Kidney epithelial cell (primary cell): Measurements from ENCODE around the gene COPS2. TPM values are rescaled to one million over a fixed set of nuclear protein-coding genes. Genes with fewer than 3 reads are reported as not detected.

Experiments used
- DNase-seq: peaks from one replicate; pipeline ENCODE4 v3.0.0-alpha.2; 2010; ENCODE audit warnings: low read depth
- H3K27me3 ChIP-seq: 2 replicates; pipeline ENCODE4 v1.6.0; 2011; ENCODE audit warnings: low read length; ENCODE audit not compliant: control insufficient read depth, insufficient read depth
- H3K36me3 ChIP-seq: 2 replicates; pipeline ENCODE4 v1.5.1; 2011; ENCODE audit warnings: low read length; ENCODE audit not compliant: control insufficient read depth, insufficient read depth
- H3K4me3 ChIP-seq: 2 replicates; pipeline ENCODE4 v1.5.1; 2011; ENCODE audit warnings: low read depth, mild to moderate bottlenecking, control low read depth, low read length
- total RNA-seq: library from RNA; depleted of rRNA; stranded (reverse); fragments of >200 nt; gene quantifications from 2 replicates; pipeline ENCODE4 v1.2.3, GENCODE V29; 2015
- TF ChIP-seq, protein P1 (sequence below): IDR thresholded peaks from 2 replicates; pipeline ENCODE4 v1.5.1; 2011; ENCODE audit warnings: mild to moderate bottlenecking, moderate library complexity, low read length, control low read depth, inconsistent platforms; ENCODE audit not compliant: insufficient read depth, poor library complexity, severe bottlenecking

The COPS2 gene
- total RNA-seq, 1 donor from 2014 or later = 46.1 TPM

DNA sequence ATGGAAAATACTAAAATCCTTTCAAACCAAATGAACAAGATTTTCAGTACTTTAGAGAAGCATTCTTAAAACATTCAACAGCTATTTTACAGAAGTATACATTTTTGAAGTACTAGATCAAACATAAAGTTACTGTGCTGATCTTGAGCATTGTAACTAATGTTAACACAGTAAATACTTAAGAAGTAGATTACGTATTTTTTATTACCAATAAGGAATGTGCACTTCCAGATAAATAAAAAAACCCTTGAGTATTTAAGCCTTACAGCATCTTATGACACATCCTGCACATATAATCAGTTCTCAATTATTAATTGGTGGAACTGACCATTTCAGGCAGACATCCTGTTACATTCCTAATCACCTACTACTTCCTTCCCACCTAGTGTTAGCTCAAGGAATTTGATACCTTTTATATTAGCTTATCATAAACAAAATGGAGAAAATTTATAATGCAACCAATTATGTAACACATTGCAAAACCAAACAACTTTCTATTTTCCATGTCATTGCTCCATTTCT lies 32.8 kb downstream of the COPS2 start:
- no peaks in the 10 kb centered on the region for H3K27me3 ChIP-seq
- TF ChIP-seq, protein P1, sequence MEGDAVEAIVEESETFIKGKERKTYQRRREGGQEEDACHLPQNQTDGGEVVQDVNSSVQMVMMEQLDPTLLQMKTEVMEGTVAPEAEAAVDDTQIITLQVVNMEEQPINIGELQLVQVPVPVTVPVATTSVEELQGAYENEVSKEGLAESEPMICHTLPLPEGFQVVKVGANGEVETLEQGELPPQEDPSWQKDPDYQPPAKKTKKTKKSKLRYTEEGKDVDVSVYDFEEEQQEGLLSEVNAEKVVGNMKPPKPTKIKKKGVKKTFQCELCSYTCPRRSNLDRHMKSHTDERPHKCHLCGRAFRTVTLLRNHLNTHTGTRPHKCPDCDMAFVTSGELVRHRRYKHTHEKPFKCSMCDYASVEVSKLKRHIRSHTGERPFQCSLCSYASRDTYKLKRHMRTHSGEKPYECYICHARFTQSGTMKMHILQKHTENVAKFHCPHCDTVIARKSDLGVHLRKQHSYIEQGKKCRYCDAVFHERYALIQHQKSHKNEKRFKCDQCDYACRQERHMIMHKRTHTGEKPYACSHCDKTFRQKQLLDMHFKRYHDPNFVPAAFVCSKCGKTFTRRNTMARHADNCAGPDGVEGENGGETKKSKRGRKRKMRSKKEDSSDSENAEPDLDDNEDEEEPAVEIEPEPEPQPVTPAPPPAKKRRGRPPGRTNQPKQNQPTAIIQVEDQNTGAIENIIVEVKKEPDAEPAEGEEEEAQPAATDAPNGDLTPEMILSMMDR = no peak
- H3K36me3 ChIP-seq = no peaks in the 10 kb centered on the region
- no peak for DNase-seq
- no peak overlapping the region for H3K4me3 ChIP-seq

DNA sequence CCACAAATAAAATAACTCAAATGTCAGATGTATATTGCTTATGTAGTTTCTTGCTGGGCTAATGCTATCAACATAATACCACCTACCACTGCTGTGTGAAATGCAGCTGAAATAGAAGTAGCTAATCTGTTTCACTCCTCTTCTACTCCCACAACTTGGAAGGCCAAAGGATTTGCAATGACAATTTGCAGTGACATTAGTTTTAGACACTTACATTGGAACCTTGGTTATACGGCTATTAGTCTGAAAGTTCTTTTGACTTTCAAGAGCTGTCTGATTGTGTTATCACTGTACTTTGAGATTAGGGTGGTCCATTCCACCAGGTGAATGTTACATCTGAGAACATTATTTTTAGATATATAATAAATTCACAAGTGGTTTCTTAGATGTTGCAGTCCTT lies 33.5 kb downstream of the COPS2 start:
- DNase-seq = no peak
- TF ChIP-seq, protein P1 = no peak
- Histone ChIP-seq H3K27me3 (no peaks in the 10 kb centered on the region), H3K4me3 (no peak overlapping the region), H3K36me3 (no peaks in the 10 kb centered on the region)

DNA sequence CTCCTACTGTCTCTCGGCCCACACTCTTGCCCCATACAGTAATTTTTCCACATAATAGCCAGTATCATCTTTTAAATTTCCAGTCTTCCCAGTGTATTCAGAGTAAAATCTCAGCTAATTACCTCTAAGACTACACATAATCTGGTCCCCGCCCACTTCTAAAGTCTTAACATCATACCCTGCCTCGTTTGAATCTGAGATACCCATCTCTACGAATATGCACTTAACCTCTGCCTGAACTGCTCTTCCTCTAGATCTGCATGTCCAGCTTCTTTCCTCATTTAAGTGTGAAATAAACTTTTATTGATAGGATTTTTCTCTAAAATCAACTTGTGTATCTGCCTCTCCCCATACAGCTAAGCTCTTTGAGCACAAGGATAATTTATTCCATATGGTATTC lies 34.6 kb downstream of the COPS2 start:
- Histone ChIP-seq H3K4me3 (no peak overlapping the region), H3K27me3 (no peaks in the 10 kb centered on the region), H3K36me3 (no peaks in the 10 kb centered on the region)
- TF ChIP-seq, protein P1 = no peak
- DNase-seq = no peak

DNA sequence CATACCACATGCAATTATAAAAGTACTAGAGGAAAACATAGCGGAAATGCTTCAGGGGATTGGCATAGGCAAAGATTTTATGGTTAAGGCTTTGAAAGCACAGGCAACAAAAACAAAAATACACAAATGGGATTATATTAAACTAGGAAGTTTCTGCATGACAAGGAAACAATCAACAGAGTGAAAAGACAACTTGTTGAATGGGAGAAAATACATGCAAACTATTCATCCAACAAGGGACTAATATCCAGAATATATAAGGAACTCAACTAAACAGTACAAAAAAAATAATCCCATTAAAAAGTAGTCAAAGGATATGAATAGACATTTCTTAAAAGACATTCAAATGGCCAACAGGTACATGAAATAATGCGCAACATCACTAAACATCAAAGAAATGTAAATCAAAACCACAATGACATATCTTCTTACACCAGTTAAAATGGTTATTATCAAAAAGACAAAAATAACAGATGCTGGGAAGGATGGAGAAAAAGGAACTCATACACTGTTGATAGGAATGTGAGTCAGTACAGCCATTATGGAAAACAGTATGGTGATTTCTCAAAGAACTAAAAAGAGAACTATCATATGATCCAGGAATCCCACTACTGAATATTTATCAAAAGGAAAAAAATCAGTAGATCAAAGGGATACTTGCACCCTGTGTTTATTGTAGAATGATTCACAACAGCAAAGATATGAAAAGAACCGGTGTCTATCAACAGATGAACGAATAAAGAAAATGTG lies 39.1 kb downstream of the COPS2 start:
- no peak overlapping the region for H3K4me3 ChIP-seq
- no peaks in the 10 kb centered on the region for H3K27me3 ChIP-seq
- TF ChIP-seq, protein P1 = no peak
- H3K36me3 ChIP-seq = no peaks in the 10 kb centered on the region
- no peak for DNase-seq

DNA sequence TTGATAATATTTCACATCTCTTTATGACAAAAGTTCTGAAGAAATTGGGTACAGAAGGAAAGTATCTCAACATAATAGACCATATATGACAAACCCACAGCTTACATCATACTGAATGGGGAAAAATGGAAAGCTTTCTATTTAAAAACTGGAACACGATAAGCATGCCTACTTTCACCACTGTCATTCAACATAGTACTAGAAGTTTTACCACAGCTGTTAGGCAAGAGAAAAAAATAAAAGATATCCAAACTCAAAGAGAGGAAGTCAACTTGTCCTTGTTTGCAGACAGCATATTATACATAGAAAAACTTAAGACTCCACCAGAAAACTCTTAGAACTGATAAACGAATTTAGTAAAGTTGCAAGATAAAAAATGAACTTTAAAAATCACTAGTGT lies 40.3 kb downstream of the COPS2 start:
- DNase-seq = no peak
- TF ChIP-seq, protein P1 = no peak
- no peak overlapping the region for H3K4me3 ChIP-seq

More for the DNA sequence above, 40.3 kb downstream of the COPS2 start:
- Histone ChIP-seq H3K27me3 (no peaks in the 10 kb centered on the region), H3K36me3 (no peaks in the 10 kb centered on the region)
